ENCODE results near the gene ADARB2. TPM values are rescaled to one million over a fixed set of nuclear protein-coding genes. Genes with fewer than 3 reads are reported as not detected.

Gene ADARB2
- total and polyA plus RNA-seq, 2 experiments from 2014 or later, result 1.6 to 3.1 TPM

DNA sequence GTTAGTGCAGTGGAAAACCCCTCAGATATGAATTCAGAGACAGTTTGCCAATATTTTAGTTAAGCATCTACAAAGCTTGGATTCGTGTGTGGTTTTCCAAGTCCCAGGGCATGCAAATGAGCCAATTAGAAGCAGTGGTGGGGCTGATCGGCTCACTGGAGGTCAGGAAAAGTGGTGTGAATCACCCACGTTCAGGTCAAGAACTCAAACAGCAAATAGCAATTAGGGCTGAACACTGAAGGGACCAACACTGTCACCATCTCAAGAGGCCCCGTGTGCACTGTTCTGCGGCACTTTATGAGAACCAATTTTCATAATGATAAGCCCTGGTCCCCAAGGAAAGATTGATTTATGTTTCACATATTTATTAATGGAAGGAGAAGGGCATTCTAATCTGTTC is 68.9 kb downstream of the ADARB2 start:
- TF ChIP-seq, protein P1, sequence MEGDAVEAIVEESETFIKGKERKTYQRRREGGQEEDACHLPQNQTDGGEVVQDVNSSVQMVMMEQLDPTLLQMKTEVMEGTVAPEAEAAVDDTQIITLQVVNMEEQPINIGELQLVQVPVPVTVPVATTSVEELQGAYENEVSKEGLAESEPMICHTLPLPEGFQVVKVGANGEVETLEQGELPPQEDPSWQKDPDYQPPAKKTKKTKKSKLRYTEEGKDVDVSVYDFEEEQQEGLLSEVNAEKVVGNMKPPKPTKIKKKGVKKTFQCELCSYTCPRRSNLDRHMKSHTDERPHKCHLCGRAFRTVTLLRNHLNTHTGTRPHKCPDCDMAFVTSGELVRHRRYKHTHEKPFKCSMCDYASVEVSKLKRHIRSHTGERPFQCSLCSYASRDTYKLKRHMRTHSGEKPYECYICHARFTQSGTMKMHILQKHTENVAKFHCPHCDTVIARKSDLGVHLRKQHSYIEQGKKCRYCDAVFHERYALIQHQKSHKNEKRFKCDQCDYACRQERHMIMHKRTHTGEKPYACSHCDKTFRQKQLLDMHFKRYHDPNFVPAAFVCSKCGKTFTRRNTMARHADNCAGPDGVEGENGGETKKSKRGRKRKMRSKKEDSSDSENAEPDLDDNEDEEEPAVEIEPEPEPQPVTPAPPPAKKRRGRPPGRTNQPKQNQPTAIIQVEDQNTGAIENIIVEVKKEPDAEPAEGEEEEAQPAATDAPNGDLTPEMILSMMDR (IDR thresholded peaks at IDR 0.05; ENCODE audit: low read depth, low read length), result no peak
- no peak overlapping the region for H3K27ac ChIP-seq
- no peak overlapping the region for H3K4me3 ChIP-seq
- no peak for DNase-seq (ENCODE audit: low read depth in 1 of 2, low spot score in 1 of 2)
- no peaks in the 10 kb centered on the region for H3K4me1 ChIP-seq (ENCODE audit: low read depth)
- H3K9me3 ChIP-seq (ENCODE audit: low read depth), result no peaks in the 10 kb centered on the region
- H3K27me3 ChIP-seq, result no peaks in the 10 kb centered on the region
- no peaks in the 10 kb centered on the region for H3K36me3 ChIP-seq

DNA sequence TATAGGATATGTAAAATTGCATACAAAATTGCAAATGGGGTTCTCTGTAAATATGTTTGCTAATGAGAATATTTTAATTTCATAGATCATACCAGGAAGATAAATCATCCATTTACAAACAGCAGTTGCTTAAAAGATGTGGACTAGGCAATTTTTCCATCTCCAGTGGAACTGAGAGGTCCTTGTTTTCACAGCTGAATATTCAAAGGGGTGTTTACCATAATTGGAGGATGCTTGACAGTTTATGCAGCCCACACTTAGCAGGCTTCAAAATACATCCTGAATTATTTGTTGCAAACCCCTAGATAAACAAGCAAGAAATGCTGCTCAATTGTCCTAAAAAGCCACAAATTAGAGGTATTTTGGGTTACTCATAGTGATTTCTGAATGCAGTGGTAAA is 69.9 kb downstream of the ADARB2 start:
- no peak for DNase-seq (ENCODE audit: low read depth in 1 of 2, low spot score in 1 of 2)
- TF ChIP-seq, protein P1 (IDR thresholded peaks at IDR 0.05; ENCODE audit: low read depth, low read length), result no peak
- Histone ChIP-seq H3K27ac (no peak overlapping the region), H3K4me1 (ENCODE audit: low read depth) (no peaks in the 10 kb centered on the region), H3K9me3 (ENCODE audit: low read depth) (no peaks in the 10 kb centered on the region), H3K36me3 (no peaks in the 10 kb centered on the region), H3K27me3 (no peaks in the 10 kb centered on the region), H3K4me3 (no peak overlapping the region)

DNA sequence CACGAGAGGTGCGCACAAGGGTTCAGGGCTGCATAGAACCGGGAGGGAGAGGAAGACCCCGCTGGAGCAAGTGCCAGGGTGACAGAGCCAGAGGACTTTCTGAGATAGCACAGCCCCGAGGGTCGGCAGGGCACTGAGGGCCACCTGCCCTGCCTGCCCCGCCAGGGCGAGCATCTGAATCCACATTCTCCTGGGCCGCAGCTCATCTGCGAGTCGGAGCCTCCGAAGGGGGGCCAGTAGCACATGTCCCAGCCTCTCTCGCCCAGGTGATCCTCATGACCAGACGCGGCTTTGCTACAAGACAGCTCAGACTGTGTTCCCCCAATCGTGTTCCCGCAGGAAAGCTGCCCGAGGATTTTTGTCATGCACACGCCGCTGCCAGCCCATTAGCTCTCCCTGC is 71.2 kb downstream of the ADARB2 start:
- Histone ChIP-seq H3K27ac (no peak overlapping the region), H3K4me1 (ENCODE audit: low read depth) (no peaks in the 10 kb centered on the region), H3K4me3 (no peak overlapping the region), H3K36me3 (no peaks in the 10 kb centered on the region), H3K9me3 (ENCODE audit: low read depth) (no peaks in the 10 kb centered on the region), H3K27me3 (no peaks in the 10 kb centered on the region)
- DNase-seq (ENCODE audit: low read depth in 1 of 2, low spot score in 1 of 2), result no peak
- TF ChIP-seq, protein P1 (IDR thresholded peaks at IDR 0.05; ENCODE audit: low read depth, low read length), result no peak

DNA sequence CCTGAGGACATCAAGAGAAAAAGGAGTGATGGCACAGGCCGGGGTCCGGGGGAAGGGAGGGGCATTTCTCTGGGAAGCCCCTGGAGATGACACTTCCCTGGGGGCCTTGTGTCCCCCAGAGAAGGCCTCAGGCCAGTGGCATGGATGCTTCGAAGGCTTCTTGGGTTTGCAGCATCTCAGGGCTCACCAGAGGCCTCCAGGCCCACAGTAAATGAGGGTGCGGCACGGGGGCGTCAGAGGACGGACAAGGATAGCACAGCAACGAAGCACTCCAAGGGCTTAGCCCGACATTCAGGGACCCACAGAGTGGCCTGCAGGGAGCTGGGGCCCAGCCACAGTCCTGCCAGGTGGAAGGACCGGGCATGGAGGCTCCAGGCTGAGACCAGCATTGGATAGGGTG is 71.6 kb downstream of the ADARB2 start:
- TF ChIP-seq, protein P1 (IDR thresholded peaks at IDR 0.05; ENCODE audit: low read depth, low read length), result no peak
- H3K9me3 ChIP-seq (ENCODE audit: low read depth), result no peaks in the 10 kb centered on the region

DNA sequence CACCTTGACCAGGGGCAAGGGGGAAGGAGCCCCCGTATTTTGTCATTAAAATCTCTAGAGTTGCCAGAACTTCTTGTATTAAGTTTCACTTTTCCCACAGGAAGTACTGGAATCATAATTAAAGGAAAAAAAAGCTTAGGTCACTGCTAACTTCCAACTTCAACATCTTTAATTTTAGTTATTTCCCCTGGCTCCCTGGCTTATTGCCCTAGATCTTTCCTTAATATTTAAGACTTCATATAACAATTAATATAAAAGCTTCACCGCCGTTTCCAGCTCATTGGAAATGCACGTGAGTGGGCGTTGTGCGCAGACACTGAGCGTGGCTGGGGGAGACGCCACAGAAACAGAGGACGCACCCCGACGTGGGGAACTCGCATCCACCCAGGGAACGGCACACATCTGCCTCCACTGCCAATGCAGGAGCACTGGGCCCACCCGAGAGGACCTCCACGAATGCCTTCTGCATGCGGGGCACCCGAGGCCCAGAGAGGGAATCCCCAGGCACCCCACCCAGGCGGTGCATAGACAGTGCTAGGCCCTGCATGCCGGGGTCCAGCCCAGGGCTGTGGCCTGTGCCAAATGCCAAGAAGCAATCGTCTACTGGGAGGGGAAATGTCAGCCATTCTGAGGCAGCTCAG is 72.2 kb downstream of the ADARB2 start:
- DNase-seq (ENCODE audit: low read depth in 1 of 2, low spot score in 1 of 2), result no peak
- Histone ChIP-seq H3K4me1 (ENCODE audit: low read depth) (no peaks in the 10 kb centered on the region), H3K9me3 (ENCODE audit: low read depth) (no peaks in the 10 kb centered on the region), H3K27ac (no peak overlapping the region), H3K4me3 (no peak overlapping the region), H3K36me3 (no peaks in the 10 kb centered on the region), H3K27me3 (no peaks in the 10 kb centered on the region)
- TF ChIP-seq, protein P1 (IDR thresholded peaks at IDR 0.05; ENCODE audit: low read depth, low read length), result no peak

More for the DNA sequence above, 71.6 kb downstream of the ADARB2 start:
- DNase-seq (ENCODE audit: low read depth in 1 of 2, low spot score in 1 of 2), result no peak
- H3K27ac ChIP-seq, result no peak overlapping the region
- no peaks in the 10 kb centered on the region for H3K27me3 ChIP-seq
- H3K4me3 ChIP-seq, result no peak overlapping the region
- no peaks in the 10 kb centered on the region for H3K4me1 ChIP-seq (ENCODE audit: low read depth)
- no peaks in the 10 kb centered on the region for H3K36me3 ChIP-seq
